Activated CD8-positive, alpha-beta memory T cell treated with anti-CD3 and anti-CD28 coated beads, Interleukin-2, amount 50 U/mL, for 1 hour (primary cell): ENCODE measurements around the gene USP54.
"Not testable (repeated sequence)": the region's sequence is repeated elsewhere in the genome, so short reads cannot be mapped to it uniquely, and the experiment has no call there.

ENCODE experiments used
- DNase-seq: peaks from one replicate; pipeline ENCODE4 v3.0.0-alpha.2; 2020; ENCODE audit errors: extremely low read depth

USP54 gene

GRCh38 chr10:73588656-73589055 lies 2.5 kb downstream of the USP54 start:
- no peak for DNase-seq

GRCh38 chr10:73586583-73586984 lies 4.6 kb downstream of the USP54 start:
- no peak for DNase-seq

- no peak for DNase-seq
Observed at GRCh38 chr10:73585327-73585726, 5.8 kb downstream of the USP54 start.

GRCh38 chr10:73584737-73585136 lies 6.4 kb downstream of the USP54 start:
- DNase-seq, result no peak

- DNase-seq, result no peak
Observed at GRCh38 chr10:73581918-73582317, 9.2 kb downstream of the USP54 start.

GRCh38 chr10:73578927-73579326 lies 12.2 kb downstream of the USP54 start:
- not testable (repeated sequence) for DNase-seq

GRCh38 chr10:73577788-73578187 lies 13.4 kb downstream of the USP54 start:
- DNase-seq, result no peak

- no peak for DNase-seq
Observed at GRCh38 chr10:73576890-73577591, 14.1 kb downstream of the USP54 start.

GRCh38 chr10:73576178-73576889 lies 14.8 kb downstream of the USP54 start:
- DNase-seq, result no peak

GRCh38 chr10:73567025-73567424 lies 24.1 kb downstream of the USP54 start:
- not testable (repeated sequence) for DNase-seq

- no peak for DNase-seq
Observed at GRCh38 chr10:73561192-73561591, 29.9 kb downstream of the USP54 start.

GRCh38 chr10:73559590-73559989 lies 31.6 kb downstream of the USP54 start:
- DNase-seq, result no peak

- DNase-seq, result no peak
Observed at GRCh38 chr10:73556855-73557254, 34.3 kb downstream of the USP54 start.

GRCh38 chr10:73554721-73555120 lies 36.4 kb downstream of the USP54 start:
- DNase-seq, result no peak

- no peak for DNase-seq
Observed at GRCh38 chr10:73553761-73554160, 37.4 kb downstream of the USP54 start.

- DNase-seq, result no peak
Observed at GRCh38 chr10:73552819-73553715, 38.1 kb downstream of the USP54 start.

GRCh38 chr10:73551515-73551914 lies 39.6 kb downstream of the USP54 start:
- no peak for DNase-seq

GRCh38 chr10:73545357-73545756 lies 45.8 kb downstream of the USP54 start:
- no peak for DNase-seq

- no peak for DNase-seq
Observed at GRCh38 chr10:73537709-73538108, 53.4 kb downstream of the USP54 start.

- DNase-seq, result no peak
Observed at GRCh38 chr10:73537288-73537687, 53.9 kb downstream of the USP54 start.

- no peak for DNase-seq
Observed at GRCh38 chr10:73534857-73535256, 56.3 kb downstream of the USP54 start.

GRCh38 chr10:73529089-73529832 lies 61.9 kb downstream of the USP54 start:
- DNase-seq, result peak; percentile 35
